GM12801 (cell line): ENCODE data around the gene ARHGAP26.

Experiments used
- CTCF ChIP-seq: IDR thresholded peaks from one replicate; pipeline ENCODE4 v1.5.1; 2011; ENCODE audit warnings: control low read depth; ENCODE audit not compliant: insufficient read length; ENCODE audit errors: extremely low read depth

Gene ARHGAP26

GRCh38 chr5:143190260-143190810 is 420.2 kb downstream of the ARHGAP26 start:
- no peak for TF ChIP-seq CTCF

- TF ChIP-seq CTCF = no peak
Measured at GRCh38 chr5:143191720-143192119, 421.5 kb downstream of the ARHGAP26 start.

- TF ChIP-seq CTCF = no peak
Measured at GRCh38 chr5:143192191-143192900, 422.2 kb downstream of the ARHGAP26 start.

GRCh38 chr5:143194206-143194605 is 424.0 kb downstream of the ARHGAP26 start:
- no peak for TF ChIP-seq CTCF

- no peak for TF ChIP-seq CTCF
Measured at GRCh38 chr5:143194713-143195112, 424.5 kb downstream of the ARHGAP26 start.

GRCh38 chr5:143195491-143195890 is 425.3 kb downstream of the ARHGAP26 start:
- no peak for TF ChIP-seq CTCF

GRCh38 chr5:143196601-143197259 is 426.6 kb downstream of the ARHGAP26 start:
- TF ChIP-seq CTCF = no peak
